A549 (cell line): ENCODE measurements around the gene FILIP1L. TPM values are rescaled to one million over a fixed set of nuclear protein-coding genes. Genes with fewer than 3 reads are reported as not detected.

Source experiments
- ATAC-seq, 2 experiments: fragments of 200-7000 bp in 1 of 2; fragments of >200 bp in 1 of 2; cut with Nextera tagmentation in 1 of 2; cut with Tn5 transposase in 1 of 2; 3 replicates each; pipeline versions ENCODE4 v1.8.0 to v1.9.1; 2018 to 2020; ENCODE audit warnings: mild to moderate bottlenecking in 1 of 2, moderate library complexity in 1 of 2
- CTCF ChIA-PET: fragments of 300-600 bp; sonication (Branson Sonifier 250); formaldehyde crosslinking; extraction: SDS; loops from one replicate; lab custom pipeline; 2021; ENCODE audit warnings: antibody characterized with exemption, inconsistent platforms; lab: Yijun Ruan, JAX
- POLR2A ChIA-PET: fragments of 350-600 bp; formaldehyde crosslinking; extraction: SDS; loops from one replicate; lab custom pipeline; 2021; ENCODE audit warnings: antibody characterized with exemption, inconsistent platforms; lab: Yijun Ruan, JAX
- DNase-seq, 2 experiments: peaks; one replicate each; pipeline versions ENCODE4 v3.0.0 to v3.0.0-alpha.2; 2011 to 2016; ENCODE audit warnings: low read depth in 1 of 2, low spot score in 1 of 2
- FAIRE-seq: peaks from 2 replicates; lab custom pipeline; 2011; peaks lifted over from hg19 to GRCh38; lab: Jason Lieb, UNC
- H3K27ac ChIP-seq, 2 experiments: fragments of >200 bp; sonication (Bioruptor Twin); formaldehyde crosslinking; 3 replicates each; pipeline ENCODE4 v1.5.1; 2016 to 2017
- H3K4me1 ChIP-seq: fragments of >200 bp; sonication (Bioruptor Twin); formaldehyde crosslinking; 3 replicates; pipeline ENCODE4 v1.6.1; 2016
- H3K4me2 ChIP-seq: fragments of >200 bp; sonication (Bioruptor Twin); formaldehyde crosslinking; 3 replicates; pipeline ENCODE4 v1.6.1; 2016
- H3K4me3 ChIP-seq: fragments of >200 bp; sonication (Bioruptor Twin); formaldehyde crosslinking; 3 replicates; pipeline ENCODE4 v1.5.1; 2016
- H3K9me3 ChIP-seq: fragments of >200 bp; sonication (Bioruptor Twin); formaldehyde crosslinking; 3 replicates; pipeline ENCODE4 v1.6.1; 2016
- CBX8 ChIP-seq: fragments of 200-600 bp; sonication (generic); IDR thresholded peaks from 2 replicates; pipeline ENCODE4 v1.6.1; 2016
- CHD4 ChIP-seq: fragments of 200-600 bp; sonication (generic); IDR thresholded peaks from 2 replicates; pipeline ENCODE4 v1.6.1; 2016; ENCODE audit warnings: antibody characterized with exemption, mild to moderate bottlenecking, borderline replicate concordance
- EP300 ChIP-seq, 2 experiments: fragments of >200 bp; sonication (Bioruptor Twin); formaldehyde crosslinking; IDR thresholded peaks; 2 replicates in 1 of 2; 3 replicates in 1 of 2; pipeline ENCODE4 v1.6.1; 2016 to 2017
- GATA3 ChIP-seq: IDR thresholded peaks from 2 replicates; pipeline ENCODE4 v1.6.1; 2012; ENCODE audit warnings: borderline replicate concordance
- HDAC2 ChIP-seq: fragments of 200-600 bp; sonication (generic); IDR thresholded peaks from 2 replicates; pipeline ENCODE4 v1.6.1; 2016
- HEYL ChIP-seq: fragments of 250-450 bp; sonication (Bioruptor Pico); IDR thresholded peaks from 2 replicates; pipeline ENCODE4 v1.8.0; 2021; ENCODE audit warnings: mild to moderate bottlenecking, moderate library complexity
- HOXA7 ChIP-seq: fragments of 250-450 bp; sonication (Bioruptor Pico); IDR thresholded peaks from 2 replicates; pipeline ENCODE4 v1.5.0; 2020; ENCODE audit warnings: mild to moderate bottlenecking, moderate library complexity
- JUN ChIP-seq, 2 experiments: fragments of >200 bp; sonication (Bioruptor Twin); formaldehyde crosslinking; IDR thresholded peaks; 2 replicates in 1 of 2; 3 replicates in 1 of 2; pipeline ENCODE4 v1.6.1; 2016 to 2017
- JUNB ChIP-seq: fragments of >200 bp; sonication (Bioruptor Twin); formaldehyde crosslinking; IDR thresholded peaks from 2 replicates; pipeline ENCODE4 v1.6.1; 2016
- KDM1A ChIP-seq: fragments of 200-600 bp; sonication (generic); IDR thresholded peaks from 2 replicates; pipeline ENCODE4 v1.6.1; 2016; ENCODE audit warnings: low read depth, mild to moderate bottlenecking
- MAFK ChIP-seq: fragments of 450-650 bp; IDR thresholded peaks from 2 replicates; pipeline ENCODE4 v1.6.1; 2014; ENCODE audit not compliant: partially characterized antibody
- MYC ChIP-seq: IDR thresholded peaks from 2 replicates; pipeline ENCODE4 v1.6.1; 2012; ENCODE audit warnings: mild to moderate bottlenecking, inconsistent platforms, low read length, improper control_type of control experiment, borderline replicate concordance
- NPAS2 ChIP-seq: fragments of 250-450 bp; sonication (Bioruptor Pico); IDR thresholded peaks from 2 replicates; pipeline ENCODE4 v1.8.0; 2022; ENCODE audit warnings: mild to moderate bottlenecking, moderate library complexity, borderline replicate concordance
- NR3C1 ChIP-seq: fragments of >200 bp; sonication (Bioruptor Twin); formaldehyde crosslinking; IDR thresholded peaks from 3 replicates; pipeline ENCODE4 v1.6.1; 2017
- POLR2A ChIP-seq: IDR thresholded peaks from 2 replicates; pipeline ENCODE4 v1.6.1; 2012; ENCODE audit warnings: mild to moderate bottlenecking, low read length
- POLR2AphosphoS2 ChIP-seq: conservative IDR thresholded peaks from 2 replicates; pipeline ENCODE4 v1.6.1; 2012; ENCODE audit warnings: low read length, improper control_type of control experiment, inconsistent platforms
- RFX5 ChIP-seq: fragments of 450-650 bp; IDR thresholded peaks from 2 replicates; pipeline ENCODE4 v1.7.1; 2014; ENCODE audit warnings: antibody characterized with exemption, mild to moderate bottlenecking, moderate library complexity
- RNF2 ChIP-seq: fragments of 200-600 bp; sonication (generic); IDR thresholded peaks from 2 replicates; pipeline ENCODE4 v1.6.1; 2016; ENCODE audit warnings: low read depth, mild to moderate bottlenecking, antibody characterized with exemption, moderate library complexity, borderline replicate concordance
- TFCP2L1 ChIP-seq: fragments of 250-450 bp; sonication (Bioruptor Pico); IDR thresholded peaks from 2 replicates; pipeline ENCODE4 v1.5.0; 2021; ENCODE audit warnings: mild to moderate bottlenecking
- ZFP36 ChIP-seq: fragments of 450-650 bp; IDR thresholded peaks from 2 replicates; pipeline ENCODE4 v1.6.1; 2014; ENCODE audit warnings: borderline replicate concordance; ENCODE audit not compliant: partially characterized antibody
- ZSCAN20 ChIP-seq: fragments of 250-450 bp; sonication (Bioruptor Pico); IDR thresholded peaks from 2 replicates; pipeline ENCODE4 v1.8.0; 2022; ENCODE audit warnings: mild to moderate bottlenecking, moderate library complexity
- WGBS: methylation state at CpG from one replicate; pipeline ENCODE4 v1.1.6; 2017; ENCODE audit errors: missing lambda C conversion rate; 5-methylcytosine and 5-hydroxymethylcytosine counted together
- polyA plus RNA-seq, 4 experiments: library from polyadenylated mRNA; depleted of rRNA in 3 of 4; stranded (reverse); fragments of >200 nt; fragmentation: RNase III in 1 of 4; extraction: RNeasy Plus Mini Kit Qiagen cat#74134 plus additional on column Dnase treatment in 1 of 4; gene quantifications; 2 replicates in 3 of 4; 3 replicates in 1 of 4; pipeline ENCODE4 v1.2.3, GENCODE V29; 2011 to 2017
- TF ChIP-seq, protein P1 (sequence below): fragments of 250-450 bp; sonication (Bioruptor Pico); IDR thresholded peaks from 2 replicates; pipeline ENCODE4 v1.5.0; 2021; ENCODE audit warnings: mild to moderate bottlenecking, moderate library complexity, borderline replicate concordance
- TF ChIP-seq, protein P2 (sequence below): fragments of 450-650 bp; IDR thresholded peaks from 2 replicates; pipeline ENCODE4 v1.6.1; 2014; ENCODE audit warnings: antibody characterized with exemption
- TF ChIP-seq, protein P3 (sequence below): fragments of 200-600 bp; sonication (generic); IDR thresholded peaks from 2 replicates; pipeline ENCODE4 v1.6.1; 2016; ENCODE audit warnings: antibody characterized with exemption, mild to moderate bottlenecking, moderate library complexity
- TF ChIP-seq, protein P4 (sequence below): fragments of 150-350 bp; IDR thresholded peaks from 2 replicates; pipeline ENCODE4 v1.6.1; 2014; ENCODE audit warnings: low read depth, mild to moderate bottlenecking, low read length
- TF ChIP-seq, protein P5 (sequence below): fragments of >200 bp; sonication (Bioruptor Twin); formaldehyde crosslinking; IDR thresholded peaks from 3 replicates; pipeline ENCODE4 v1.5.1; 2016

Gene FILIP1L
- polyA plus RNA-seq, 2 of the 4 experiments (the other 2 are of a cell fraction): 0.19 to 0.45 TPM

DNA sequence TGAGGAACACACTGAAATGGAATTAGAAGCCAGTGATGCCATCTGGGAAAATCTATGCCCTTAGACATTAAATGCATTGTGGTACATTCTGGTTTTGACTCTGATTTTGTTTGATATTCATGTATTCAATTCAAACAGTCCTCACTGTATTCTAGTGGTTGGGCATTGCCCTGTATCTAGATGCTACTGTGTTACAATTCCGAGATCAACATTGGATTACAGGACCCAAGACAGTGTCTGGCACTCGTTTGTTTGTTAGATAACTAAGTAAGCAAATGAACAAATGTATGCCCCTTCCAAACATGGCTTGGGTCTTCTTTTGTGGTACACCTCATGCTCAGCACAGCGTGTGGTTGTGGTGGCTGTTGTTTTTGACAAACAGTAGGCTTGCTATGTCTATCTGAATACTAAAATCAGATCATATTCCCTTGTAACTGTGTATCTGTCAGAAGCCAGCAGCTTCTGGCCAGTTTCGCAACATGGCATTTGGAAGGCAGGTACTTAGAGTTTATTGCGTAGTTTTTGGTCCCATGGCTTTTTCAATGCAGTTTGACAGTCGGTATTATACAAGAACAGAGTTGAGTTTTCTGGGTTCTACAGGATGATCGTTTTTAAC lies 5.7 kb downstream of the FILIP1L start:
- FAIRE-seq (no peak), ATAC-seq (no peak), DNase-seq (no peak)
- Histone ChIP-seq H3K4me3 (no peak overlapping the region), H3K9me3 (no peaks in the 10 kb centered on the region), H3K4me1 (peaks cover 27% of the 10 kb centered on the region), H3K4me2 (no peak overlapping the region), H3K27ac (no peak overlapping the region)
- ChIA-PET POLR2A (no interaction called here), CTCF (no interaction called here)
- 81% methylated on average over 7 of the region's 7 CpGs for WGBS
- TF ChIP-seq, protein P1, sequence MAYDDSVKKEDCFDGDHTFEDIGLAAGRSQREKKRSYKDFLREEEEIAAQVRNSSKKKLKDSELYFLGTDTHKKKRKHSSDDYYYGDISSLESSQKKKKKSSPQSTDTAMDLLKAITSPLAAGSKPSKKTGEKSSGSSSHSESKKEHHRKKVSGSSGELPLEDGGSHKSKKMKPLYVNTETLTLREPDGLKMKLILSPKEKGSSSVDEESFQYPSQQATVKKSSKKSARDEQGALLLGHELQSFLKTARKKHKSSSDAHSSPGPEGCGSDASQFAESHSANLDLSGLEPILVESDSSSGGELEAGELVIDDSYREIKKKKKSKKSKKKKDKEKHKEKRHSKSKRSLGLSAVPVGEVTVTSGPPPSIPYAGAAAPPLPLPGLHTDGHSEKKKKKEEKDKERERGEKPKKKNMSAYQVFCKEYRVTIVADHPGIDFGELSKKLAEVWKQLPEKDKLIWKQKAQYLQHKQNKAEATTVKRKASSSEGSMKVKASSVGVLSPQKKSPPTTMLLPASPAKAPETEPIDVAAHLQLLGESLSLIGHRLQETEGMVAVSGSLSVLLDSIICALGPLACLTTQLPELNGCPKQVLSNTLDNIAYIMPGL (CRISPR knock-in tag): no peak
- no peak for TF ChIP-seq KDM1A
- TF ChIP-seq HOXA7 (CRISPR knock-in tag): no peak
- no peak for TF ChIP-seq NR3C1
- TF ChIP-seq ZFP36: no peak
- no peak for TF ChIP-seq MYC
- no peak for TF ChIP-seq TFCP2L1 (CRISPR knock-in tag)
- no peak for TF ChIP-seq POLR2AphosphoS2
- TF ChIP-seq EP300 (IDR thresholded peaks at IDR 0.05): no peak
- no peak for TF ChIP-seq POLR2A
- TF ChIP-seq, protein P2, sequence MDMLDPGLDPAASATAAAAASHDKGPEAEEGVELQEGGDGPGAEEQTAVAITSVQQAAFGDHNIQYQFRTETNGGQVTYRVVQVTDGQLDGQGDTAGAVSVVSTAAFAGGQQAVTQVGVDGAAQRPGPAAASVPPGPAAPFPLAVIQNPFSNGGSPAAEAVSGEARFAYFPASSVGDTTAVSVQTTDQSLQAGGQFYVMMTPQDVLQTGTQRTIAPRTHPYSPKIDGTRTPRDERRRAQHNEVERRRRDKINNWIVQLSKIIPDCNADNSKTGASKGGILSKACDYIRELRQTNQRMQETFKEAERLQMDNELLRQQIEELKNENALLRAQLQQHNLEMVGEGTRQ: no peak
- TF ChIP-seq, protein P3, sequence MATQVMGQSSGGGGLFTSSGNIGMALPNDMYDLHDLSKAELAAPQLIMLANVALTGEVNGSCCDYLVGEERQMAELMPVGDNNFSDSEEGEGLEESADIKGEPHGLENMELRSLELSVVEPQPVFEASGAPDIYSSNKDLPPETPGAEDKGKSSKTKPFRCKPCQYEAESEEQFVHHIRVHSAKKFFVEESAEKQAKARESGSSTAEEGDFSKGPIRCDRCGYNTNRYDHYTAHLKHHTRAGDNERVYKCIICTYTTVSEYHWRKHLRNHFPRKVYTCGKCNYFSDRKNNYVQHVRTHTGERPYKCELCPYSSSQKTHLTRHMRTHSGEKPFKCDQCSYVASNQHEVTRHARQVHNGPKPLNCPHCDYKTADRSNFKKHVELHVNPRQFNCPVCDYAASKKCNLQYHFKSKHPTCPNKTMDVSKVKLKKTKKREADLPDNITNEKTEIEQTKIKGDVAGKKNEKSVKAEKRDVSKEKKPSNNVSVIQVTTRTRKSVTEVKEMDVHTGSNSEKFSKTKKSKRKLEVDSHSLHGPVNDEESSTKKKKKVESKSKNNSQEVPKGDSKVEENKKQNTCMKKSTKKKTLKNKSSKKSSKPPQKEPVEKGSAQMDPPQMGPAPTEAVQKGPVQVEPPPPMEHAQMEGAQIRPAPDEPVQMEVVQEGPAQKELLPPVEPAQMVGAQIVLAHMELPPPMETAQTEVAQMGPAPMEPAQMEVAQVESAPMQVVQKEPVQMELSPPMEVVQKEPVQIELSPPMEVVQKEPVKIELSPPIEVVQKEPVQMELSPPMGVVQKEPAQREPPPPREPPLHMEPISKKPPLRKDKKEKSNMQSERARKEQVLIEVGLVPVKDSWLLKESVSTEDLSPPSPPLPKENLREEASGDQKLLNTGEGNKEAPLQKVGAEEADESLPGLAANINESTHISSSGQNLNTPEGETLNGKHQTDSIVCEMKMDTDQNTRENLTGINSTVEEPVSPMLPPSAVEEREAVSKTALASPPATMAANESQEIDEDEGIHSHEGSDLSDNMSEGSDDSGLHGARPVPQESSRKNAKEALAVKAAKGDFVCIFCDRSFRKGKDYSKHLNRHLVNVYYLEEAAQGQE: no peak
- TF ChIP-seq, protein P4, sequence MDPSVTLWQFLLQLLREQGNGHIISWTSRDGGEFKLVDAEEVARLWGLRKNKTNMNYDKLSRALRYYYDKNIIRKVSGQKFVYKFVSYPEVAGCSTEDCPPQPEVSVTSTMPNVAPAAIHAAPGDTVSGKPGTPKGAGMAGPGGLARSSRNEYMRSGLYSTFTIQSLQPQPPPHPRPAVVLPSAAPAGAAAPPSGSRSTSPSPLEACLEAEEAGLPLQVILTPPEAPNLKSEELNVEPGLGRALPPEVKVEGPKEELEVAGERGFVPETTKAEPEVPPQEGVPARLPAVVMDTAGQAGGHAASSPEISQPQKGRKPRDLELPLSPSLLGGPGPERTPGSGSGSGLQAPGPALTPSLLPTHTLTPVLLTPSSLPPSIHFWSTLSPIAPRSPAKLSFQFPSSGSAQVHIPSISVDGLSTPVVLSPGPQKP: no peak
- TF ChIP-seq CBX8: no peak
- TF ChIP-seq NPAS2 (CRISPR knock-in tag): no peak
- no peak for TF ChIP-seq JUNB

DNA sequence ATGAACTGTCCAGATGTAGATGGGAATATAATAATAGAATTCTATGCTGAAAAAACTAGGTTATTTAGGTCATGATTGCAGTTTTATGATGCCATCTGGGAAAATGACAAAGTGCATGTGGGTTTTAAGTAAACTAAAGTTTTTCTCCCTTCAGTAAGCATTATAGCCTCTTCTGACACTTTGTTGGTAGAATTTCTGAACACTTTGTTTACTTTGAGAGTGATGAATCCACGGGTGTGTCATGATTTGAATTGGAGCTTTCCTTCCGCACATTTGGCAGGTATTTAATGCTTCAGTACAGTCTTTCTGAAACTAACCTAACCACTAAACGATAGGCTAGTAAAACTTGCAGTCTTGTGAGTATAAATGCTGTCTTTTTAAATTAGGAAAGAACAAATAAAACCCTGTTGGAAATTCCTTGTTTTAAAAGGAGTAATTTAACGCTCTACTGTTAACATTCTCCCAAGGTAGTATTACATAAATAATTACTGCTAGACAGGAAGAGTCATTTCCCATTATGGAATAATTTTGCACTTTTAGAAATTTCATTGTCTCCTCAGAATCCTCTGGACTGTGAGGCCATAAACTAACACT lies 7.0 kb downstream of the FILIP1L start:
- TF ChIP-seq RFX5: no peak
- no peak for TF ChIP-seq JUN (IDR thresholded peaks at IDR 0.05)
- TF ChIP-seq CHD4: no peak
- TF ChIP-seq MYC: no peak
- TF ChIP-seq, protein P5, sequence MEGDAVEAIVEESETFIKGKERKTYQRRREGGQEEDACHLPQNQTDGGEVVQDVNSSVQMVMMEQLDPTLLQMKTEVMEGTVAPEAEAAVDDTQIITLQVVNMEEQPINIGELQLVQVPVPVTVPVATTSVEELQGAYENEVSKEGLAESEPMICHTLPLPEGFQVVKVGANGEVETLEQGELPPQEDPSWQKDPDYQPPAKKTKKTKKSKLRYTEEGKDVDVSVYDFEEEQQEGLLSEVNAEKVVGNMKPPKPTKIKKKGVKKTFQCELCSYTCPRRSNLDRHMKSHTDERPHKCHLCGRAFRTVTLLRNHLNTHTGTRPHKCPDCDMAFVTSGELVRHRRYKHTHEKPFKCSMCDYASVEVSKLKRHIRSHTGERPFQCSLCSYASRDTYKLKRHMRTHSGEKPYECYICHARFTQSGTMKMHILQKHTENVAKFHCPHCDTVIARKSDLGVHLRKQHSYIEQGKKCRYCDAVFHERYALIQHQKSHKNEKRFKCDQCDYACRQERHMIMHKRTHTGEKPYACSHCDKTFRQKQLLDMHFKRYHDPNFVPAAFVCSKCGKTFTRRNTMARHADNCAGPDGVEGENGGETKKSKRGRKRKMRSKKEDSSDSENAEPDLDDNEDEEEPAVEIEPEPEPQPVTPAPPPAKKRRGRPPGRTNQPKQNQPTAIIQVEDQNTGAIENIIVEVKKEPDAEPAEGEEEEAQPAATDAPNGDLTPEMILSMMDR: no peak
- no peak for TF ChIP-seq KDM1A
- TF ChIP-seq HEYL: no peak
- no peak for TF ChIP-seq ZSCAN20 (CRISPR knock-in tag)
- TF ChIP-seq ZFP36: no peak
- TF ChIP-seq GATA3: no peak
- TF ChIP-seq RNF2: no peak
- no peak for TF ChIP-seq MAFK
- no peak for TF ChIP-seq HDAC2
- TF ChIP-seq, all 56 proteins: peak for 0
- ATAC-seq (no peak), FAIRE-seq (no peak), DNase-seq (no peak)
- 41% methylated on average over 4 of the region's 4 CpGs for WGBS
- H3K4me2 ChIP-seq: peak overlapping the region; percentile 34
- POLR2A ChIA-PET: no interaction called here
- H3K27ac ChIP-seq: no peak overlapping the region
- CTCF ChIA-PET: interaction anchor here (0.6 kb wide), 1 partner anchor 275 kb away, joined by 4 read pairs; no protein-coding TSS in a partner anchor
- peaks cover 27% of the 10 kb centered on the region for H3K4me1 ChIP-seq
- H3K9me3 ChIP-seq: no peaks in the 10 kb centered on the region
- no peak overlapping the region for H3K4me3 ChIP-seq
